GM12801 (cell line): ENCODE data around the gene CLMN.

Source experiments
- CTCF ChIP-seq: IDR thresholded peaks from one replicate; pipeline ENCODE4 v1.5.1; 2011; ENCODE audit warnings: control low read depth; ENCODE audit not compliant: insufficient read length; ENCODE audit errors: extremely low read depth

The CLMN gene

GRCh38 chr14:95260537-95261361 is 59.0 kb downstream of the CLMN start:
- no peak for TF ChIP-seq CTCF

GRCh38 chr14:95258754-95259593 is 60.7 kb downstream of the CLMN start:
- TF ChIP-seq CTCF, result no peak

GRCh38 chr14:95258156-95258555 is 61.6 kb downstream of the CLMN start:
- TF ChIP-seq CTCF, result no peak

GRCh38 chr14:95257521-95257920 is 62.2 kb downstream of the CLMN start:
- no peak for TF ChIP-seq CTCF

- no peak for TF ChIP-seq CTCF
Measured at GRCh38 chr14:95256776-95257060, 63.0 kb downstream of the CLMN start.

- no peak for TF ChIP-seq CTCF
Measured at GRCh38 chr14:95256002-95256775, 63.5 kb downstream of the CLMN start.

- no peak for TF ChIP-seq CTCF
Measured at GRCh38 chr14:95255487-95255886, 64.2 kb downstream of the CLMN start.
